Body of pancreas (tissue), 4 donors: ENCODE data around the gene RAPGEF4.

ENCODE experiments used
- CTCF ChIP-seq, 7 experiments: fragments of 450-650 bp in 4 of 7; fragments of 200-600 bp in 3 of 7; sonication (generic) in 3 of 7; IDR thresholded peaks; one replicate each; pipeline ENCODE4 v1.5.1; 2016 to 2019; ENCODE audit warnings: antibody characterized with exemption in 7 of 7
- POLR2A ChIP-seq, 3 donors: fragments of 450-650 bp; IDR thresholded peaks; one replicate each; pipeline ENCODE4 v1.6.1; 2016; ENCODE audit warnings: antibody characterized with exemption in 3 of 3, mild to moderate bottlenecking in 2 of 3

- no peak for TF ChIP-seq CTCF (IDR thresholded peaks at IDR 0.05)
- no peak for TF ChIP-seq POLR2A (IDR thresholded peaks at IDR 0.05)
Observed at GRCh38 chr2:172843266-172843582, 107.6 kb downstream of the RAPGEF4 start.
